ENCODE measurements around the gene MFGE8. TPM values are rescaled to one million over a fixed set of nuclear protein-coding genes. Genes with fewer than 3 reads are reported as not detected.

The MFGE8 gene
- 10 to 100 TPM in 4 of 6 donors, 1 to 10 TPM in 2; 6.1 to 34.3 (median 16.5) TPM for total RNA-seq
- 10 to 100 TPM; 33.1 to 34.5 TPM for polyA plus RNA-seq

GRCh38 chr15:88913017-88913849 is at the start of gene MFGE8:
Gene MFGE8 (minus strand): TSS chr15:88913379. CDS start chr15:88913319, 60 bp downstream.
- H3K27ac ChIP-seq: peak within 1 kb of the TSS in 1 of 4 donors; percentile 28
- intact Hi-C loops (cut with DNase I): no loop called here
- H3K9me3 ChIP-seq: no peaks in the 10 kb centered on the region
- no peaks in the 10 kb centered on the region for H3K36me3 ChIP-seq
- WGBS, 2 donors: 1% methylated on average over 44 to 67 of the region's 67 CpGs
- FAIRE-seq (no peak), DNase-seq (peak; percentile 24 to 80 (median 56)), ATAC-seq (peak; percentile 78 to 90 (median 86))
- peak within 1 kb of the TSS; percentile 41 to 72 (median 60) for H3K4me3 ChIP-seq
- no peak for TF ChIP-seq CTCF (IDR thresholded peaks at IDR 0.05)
- peaks cover 0 to 6% (median 0%) of the 10 kb centered on the region in 3 donors for H3K4me1 ChIP-seq
- no peaks in the 10 kb centered on the region for H3K27me3 ChIP-seq

GRCh38 chr15:88959445-88959844 is 46.3 kb upstream of the MFGE8 start:
- no peak for ATAC-seq
- H3K27ac ChIP-seq: no peak overlapping the region
- DNase-seq: no peak
- no peaks in the 10 kb centered on the region for H3K9me3 ChIP-seq
- H3K27me3 ChIP-seq: no peaks in the 10 kb centered on the region
- no peaks in the 10 kb centered on the region for H3K36me3 ChIP-seq
- no peak for TF ChIP-seq CTCF (IDR thresholded peaks at IDR 0.05)
- FAIRE-seq: no peak
- H3K4me3 ChIP-seq: no peak overlapping the region
- WGBS, 2 donors: 56 to 71% methylated on average over 3 of the region's 3 CpGs
- H3K4me1 ChIP-seq: no peaks in the 10 kb centered on the region
- intact Hi-C loops (cut with DNase I): no loop called here

- H3K4me3 ChIP-seq: no peak overlapping the region
- H3K4me1 ChIP-seq: no peaks in the 10 kb centered on the region
- FAIRE-seq (no peak), ATAC-seq (no peak), DNase-seq (no peak)
- H3K36me3 ChIP-seq: no peaks in the 10 kb centered on the region
- H3K9me3 ChIP-seq: no peaks in the 10 kb centered on the region
- 51 to 95% methylated on average over 1 of the region's 1 CpG for WGBS, 2 donors
- H3K27ac ChIP-seq: no peak overlapping the region
- intact Hi-C loops (cut with DNase I): no loop called here
- H3K27me3 ChIP-seq: no peaks in the 10 kb centered on the region
- no peak for TF ChIP-seq CTCF (IDR thresholded peaks at IDR 0.05)
Measured at GRCh38 chr15:88956906-88957305, 43.7 kb upstream of the MFGE8 start.

- TF ChIP-seq CTCF (IDR thresholded peaks at IDR 0.05): no peak
- FAIRE-seq: no peak
- Histone ChIP-seq H3K4me1 (no peaks in the 10 kb centered on the region), H3K9me3 (no peaks in the 10 kb centered on the region), H3K4me3 (no peak overlapping the region), H3K27ac (no peak overlapping the region), H3K36me3 (no peaks in the 10 kb centered on the region), H3K27me3 (no peaks in the 10 kb centered on the region)
- ATAC-seq: no peak
- WGBS, 2 donors: 64 to 73% methylated on average over 7 of the region's 7 CpGs
- DNase-seq: no peak
- intact Hi-C loops (cut with DNase I): no loop called here
Measured at GRCh38 chr15:88956263-88956662, 43.1 kb upstream of the MFGE8 start.

All from pancreas (tissue), 10 donors.